BE2C (cell line): ENCODE data around the gene HLA-DOA.
A peak's percentile ranks its signal among the peaks of the same experiment; 100 is the strongest.

Source experiments
- DNase-seq: peaks from one replicate; pipeline ENCODE4 v3.0.0-alpha.2; 2020
- H3K27me3 ChIP-seq: fragments of 250-450 bp; sonication (Bioruptor Pico); 2 replicates; pipeline ENCODE4 v1.5.1; 2020; ENCODE audit warnings: mild to moderate bottlenecking
- H3K36me3 ChIP-seq: fragments of 250-450 bp; sonication (Bioruptor Pico); 2 replicates; pipeline ENCODE4 v1.5.1; 2020; ENCODE audit warnings: mild to moderate bottlenecking
- H3K4me1 ChIP-seq: fragments of 250-450 bp; sonication (Bioruptor Pico); 2 replicates; pipeline ENCODE4 v1.5.1; 2020
- H3K4me3 ChIP-seq: 2 replicates; pipeline ENCODE4 v1.5.1; 2011; ENCODE audit warnings: low read depth, low read length
- H3K9me3 ChIP-seq: fragments of 250-450 bp; sonication (Bioruptor Pico); 2 replicates; pipeline ENCODE4 v1.5.1; 2020
- CTCF ChIP-seq: IDR thresholded peaks from 2 replicates; pipeline ENCODE4 v1.5.1; 2012; ENCODE audit warnings: mild to moderate bottlenecking, low read depth, low read length

The HLA-DOA gene

DNA sequence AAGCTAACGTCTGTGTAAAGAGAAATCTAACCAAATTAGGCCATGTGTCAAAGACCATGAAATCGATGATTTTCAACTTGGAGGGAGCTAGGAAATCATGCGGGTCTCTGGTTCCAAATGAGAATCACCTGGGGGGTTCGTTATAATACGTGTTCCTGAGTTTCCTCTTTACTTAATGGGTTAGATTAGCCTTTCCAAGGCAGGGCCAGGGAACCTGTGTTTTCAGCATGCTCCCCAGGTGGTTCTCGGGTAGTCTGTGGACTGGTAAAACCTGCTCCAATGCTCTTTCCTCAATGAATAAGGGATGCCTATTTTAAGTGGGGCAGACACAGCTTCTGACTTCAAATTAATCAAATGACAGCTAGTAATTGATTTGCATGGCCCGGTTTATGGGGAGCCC lies 965 bp upstream of the HLA-DOA start:
- Histone ChIP-seq H3K4me1 (no peaks in the 10 kb centered on the region), H3K36me3 (no peaks in the 10 kb centered on the region), H3K9me3 (no peaks in the 10 kb centered on the region), H3K27me3 (peaks cover 34% of the 10 kb centered on the region), H3K4me3 (no peak overlapping the region)
- no peak for DNase-seq
- no peak for TF ChIP-seq CTCF

DNA sequence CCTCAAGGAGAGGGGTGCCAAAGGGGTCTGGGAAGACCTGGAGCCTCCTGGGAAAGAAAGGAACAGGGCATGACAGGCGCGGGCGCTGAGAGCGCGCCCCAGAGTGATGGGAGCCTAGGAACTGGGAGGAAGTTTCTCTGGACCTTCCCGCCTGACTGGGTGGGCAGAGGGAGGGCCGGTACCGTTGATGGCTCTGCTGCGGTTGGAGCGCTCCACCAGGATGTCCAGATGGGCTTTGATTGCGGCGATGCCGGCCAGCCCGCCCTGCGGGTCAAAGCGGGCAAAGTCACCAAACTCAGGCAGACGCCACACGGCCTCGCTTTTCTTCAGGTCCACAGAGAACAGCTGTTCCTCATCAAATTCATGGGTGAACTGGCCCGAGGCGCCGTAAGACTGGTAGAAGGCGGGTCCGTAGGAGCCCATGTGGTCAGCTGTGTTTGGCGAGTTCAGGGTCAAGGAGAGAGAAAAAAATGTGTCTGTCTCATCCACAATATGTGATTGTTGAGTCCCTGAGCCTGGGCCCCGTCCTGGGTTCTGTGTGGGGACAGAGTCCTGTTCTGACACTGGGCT lies 1.5 kb downstream of the HLA-DOA start:
- H3K9me3 ChIP-seq, result no peaks in the 10 kb centered on the region
- H3K4me3 ChIP-seq, result no peak overlapping the region
- DNase-seq, result no peak
- H3K27me3 ChIP-seq, result peaks cover 28% of the 10 kb centered on the region
- H3K36me3 ChIP-seq, result no peaks in the 10 kb centered on the region
- no peaks in the 10 kb centered on the region for H3K4me1 ChIP-seq
- no peak for TF ChIP-seq CTCF

- peaks cover 29% of the 10 kb centered on the region for H3K27me3 ChIP-seq
- no peak for TF ChIP-seq CTCF
- no peak for DNase-seq
- H3K4me3 ChIP-seq, result no peak overlapping the region
- no peaks in the 10 kb centered on the region for H3K36me3 ChIP-seq
- H3K4me1 ChIP-seq, result no peaks in the 10 kb centered on the region
- H3K9me3 ChIP-seq, result no peaks in the 10 kb centered on the region
These were observed 4.5 kb downstream of the HLA-DOA start for GRCh38 chr6:33004940-33005339.

DNA sequence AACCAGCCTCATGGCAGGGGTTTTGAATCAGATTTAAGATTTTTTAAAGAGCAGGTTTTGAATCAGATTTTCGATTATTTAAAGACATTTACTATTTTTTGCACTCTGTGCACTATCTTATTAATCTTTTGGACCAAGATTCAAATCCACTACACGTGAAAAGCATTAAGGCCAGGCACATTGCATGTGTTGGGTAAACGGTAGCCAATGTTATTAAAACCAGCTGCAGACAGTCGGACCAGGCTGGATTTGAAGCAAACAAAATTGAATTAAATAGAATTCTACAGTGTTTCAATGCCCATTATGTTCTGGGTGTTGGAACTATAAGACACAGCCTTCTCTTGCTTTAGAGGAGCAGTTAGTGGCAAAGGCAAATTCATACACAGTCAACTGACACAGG lies 7.7 kb downstream of the HLA-DOA start:
- DNase-seq, result no peak
- Histone ChIP-seq H3K9me3 (no peaks in the 10 kb centered on the region), H3K4me1 (no peaks in the 10 kb centered on the region), H3K4me3 (no peak overlapping the region), H3K27me3 (peaks cover 40% of the 10 kb centered on the region), H3K36me3 (no peaks in the 10 kb centered on the region)
- no peak for TF ChIP-seq CTCF

DNA sequence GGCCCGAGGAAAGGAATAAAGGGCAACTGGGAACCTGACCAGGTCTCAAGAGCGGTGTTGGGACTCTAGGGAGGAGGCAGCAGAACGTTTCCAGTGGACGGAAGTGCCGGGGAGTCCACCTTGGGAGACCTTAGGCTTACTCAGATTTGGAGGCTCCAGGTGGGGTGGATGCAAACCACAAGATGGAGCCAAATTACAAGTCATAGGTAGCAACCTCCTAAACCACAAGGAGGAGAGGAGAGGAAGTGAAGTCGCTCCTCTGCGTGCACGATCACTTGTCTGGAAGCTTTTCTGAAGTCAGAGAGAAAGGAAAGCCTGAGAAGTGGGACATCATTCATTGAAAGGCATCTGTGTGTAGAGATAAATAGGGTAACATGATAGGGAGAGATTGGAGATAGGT lies 9.3 kb downstream of the HLA-DOA start:
- peaks cover 43% of the 10 kb centered on the region for H3K27me3 ChIP-seq
- no peaks in the 10 kb centered on the region for H3K9me3 ChIP-seq
- H3K36me3 ChIP-seq, result no peaks in the 10 kb centered on the region
- no peak overlapping the region for H3K4me3 ChIP-seq
- no peak for DNase-seq
- TF ChIP-seq CTCF, result 0 out of 2 replicates have a peak, but pooled peaks have one; percentile 17
- H3K4me1 ChIP-seq, result no peaks in the 10 kb centered on the region

GRCh38 chr6:32995448-32995847 lies 13.9 kb downstream of the HLA-DOA start:
- Histone ChIP-seq H3K9me3 (no peaks in the 10 kb centered on the region), H3K4me1 (no peaks in the 10 kb centered on the region), H3K4me3 (no peak overlapping the region), H3K27me3 (peaks cover 16% of the 10 kb centered on the region), H3K36me3 (no peaks in the 10 kb centered on the region)
- DNase-seq, result no peak
- TF ChIP-seq CTCF, result no peak
